Naive thymus-derived CD4-positive, alpha-beta T cell (primary cell): Measurements from ENCODE around the gene LOXHD1. TPM values are rescaled to one million over a fixed set of nuclear protein-coding genes. Genes with fewer than 3 reads are reported as not detected.

Source experiments
- ATAC-seq: fragments of 150-1000 bp; cut with Tn5 transposase; 2 replicates; pipeline ENCODE4 v1.10.0; 2021; ENCODE audit warnings: mild to moderate bottlenecking, moderate library complexity
- CTCF ChIA-PET: fragments of 350-600 bp; sonication (Branson Sonifier 250); formaldehyde crosslinking; loops from one replicate; lab custom pipeline; 2021; ENCODE audit warnings: antibody characterized with exemption; lab: Charles Lee
- POLR2A ChIA-PET: fragments of 350-600 bp; sonication (Branson Sonifier 250); formaldehyde crosslinking; loops from one replicate; lab custom pipeline; 2021; ENCODE audit warnings: antibody characterized with exemption, inconsistent platforms; lab: Charles Lee
- DNase-seq, 9 donors: peaks; one replicate each; pipeline versions ENCODE4 v3.0.0 to v3.0.0-alpha.2; 2020 to 2022; ENCODE audit warnings: mixed read lengths in 1 of 9
- H3K27ac ChIP-seq: one replicate; pipeline ENCODE4 v1.7.0; 2013; ENCODE audit warnings: mild to moderate bottlenecking, low read depth, low read length, moderate library complexity
- H3K27me3 ChIP-seq, 2 donors: one replicate each; pipeline ENCODE4 v1.7.0; 2013; ENCODE audit warnings: low read length in 2 of 2, mild to moderate bottlenecking in 2 of 2, moderate library complexity in 2 of 2; ENCODE audit not compliant: control insufficient read depth in 2 of 2, insufficient read depth in 2 of 2
- H3K36me3 ChIP-seq, 3 experiments: 1 replicate in 2 of 3; 2 replicates in 1 of 3; pipeline ENCODE4 v1.7.0; 2013; ENCODE audit warnings: low read length in 3 of 3, mild to moderate bottlenecking in 3 of 3, moderate library complexity in 1 of 3; ENCODE audit not compliant: insufficient read depth in 3 of 3, control insufficient read depth in 2 of 3
- H3K4me1 ChIP-seq, 2 donors: one replicate each; pipeline ENCODE4 v1.7.0; 2013; ENCODE audit warnings: low read length in 2 of 2, mild to moderate bottlenecking in 2 of 2, moderate library complexity in 1 of 2; ENCODE audit not compliant: control insufficient read depth in 2 of 2, insufficient read depth in 2 of 2
- H3K4me3 ChIP-seq: 2 replicates; pipeline ENCODE4 v1.7.0; 2013; ENCODE audit warnings: mild to moderate bottlenecking, low read length
- H3K9me3 ChIP-seq, 3 experiments: 1 replicate in 2 of 3; 2 replicates in 1 of 3; pipeline ENCODE4 v1.7.0; 2013; ENCODE audit warnings: low read length in 3 of 3; ENCODE audit not compliant: control insufficient read depth in 2 of 3
- H3K27ac Mint-ChIP-seq, 9 donors: one replicate each; pipeline ENCODE4 v1.8.0; 2020 to 2022; ENCODE audit warnings: mixed read lengths in 9 of 9, mild to moderate bottlenecking in 8 of 9, moderate library complexity in 5 of 9, inconsistent platforms in 2 of 9
- H3K27me3 Mint-ChIP-seq, 5 donors: one replicate each; pipeline ENCODE4 v1.8.0; 2021 to 2022; ENCODE audit warnings: mixed read lengths in 5 of 5, mild to moderate bottlenecking in 1 of 5
- H3K36me3 Mint-ChIP-seq, 5 donors: one replicate each; pipeline ENCODE4 v1.8.0; 2020 to 2022; ENCODE audit warnings: mixed read lengths in 5 of 5, mild to moderate bottlenecking in 3 of 5, inconsistent platforms in 1 of 5
- H3K4me1 Mint-ChIP-seq, 7 donors: one replicate each; pipeline ENCODE4 v1.8.0; 2020 to 2022; ENCODE audit warnings: mixed read lengths in 7 of 7, mild to moderate bottlenecking in 3 of 7, inconsistent platforms in 1 of 7
- H3K4me3 Mint-ChIP-seq, 10 donors: one replicate each; pipeline ENCODE4 v1.8.0; 2020 to 2022; ENCODE audit warnings: mild to moderate bottlenecking in 10 of 10, mixed read lengths in 10 of 10, moderate library complexity in 6 of 10, inconsistent platforms in 2 of 10
- H3K9me3 Mint-ChIP-seq, 11 donors: one replicate each; pipeline ENCODE4 v1.8.0; 2020 to 2022; ENCODE audit warnings: mixed read lengths in 11 of 11, mild to moderate bottlenecking in 4 of 11, inconsistent platforms in 1 of 11, moderate library complexity in 1 of 11
- intact Hi-C, 2 donors: fragments of 100-400 bp; cut with micrococcal nuclease; formaldehyde crosslinking; loops; one replicate each; pipeline ENCODE4 v1.15.1; 2023
- polyA plus RNA-seq, 2 donors: library from polyadenylated mRNA; unstranded; fragments of 300-500 nt; fragmentation: Illumina TruSeq; gene quantifications; one replicate each; pipeline ENCODE4 v1.2.3, GENCODE V29; 2021
- total RNA-seq, 6 experiments: library from RNA in 5 of 6; stranded (reverse) in 5 of 6; gene quantifications; 1 replicate in 5 of 6; 2 replicates in 1 of 6; pipeline ENCODE4 v1.2.3 and lab custom pipeline; 2021 to 2026

Gene LOXHD1
- total and polyA plus RNA-seq, 7 experiments from 2014 or later: 0.08 to 1.2 (median 0.23) TPM; not detected in 3

DNA sequence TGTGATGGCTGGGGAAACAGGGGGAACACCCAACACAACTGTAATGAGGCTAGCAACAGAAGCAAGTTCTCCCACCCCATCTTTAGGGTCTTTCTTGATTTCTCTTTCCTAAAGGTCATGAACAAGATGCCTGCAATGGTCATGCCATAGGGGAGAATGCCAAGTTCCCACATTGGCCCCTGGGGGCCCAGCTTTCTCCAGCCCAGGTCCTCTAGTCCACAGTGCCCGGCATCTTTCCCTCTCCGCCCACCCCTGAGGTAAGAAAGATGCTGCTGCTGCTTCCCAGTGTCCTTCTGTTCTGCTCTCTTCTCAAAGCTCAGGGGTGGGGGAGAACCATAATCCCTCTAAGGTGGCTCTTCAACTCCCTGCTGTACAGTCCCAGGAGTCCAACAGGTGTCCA is 78.0 kb downstream of the LOXHD1 start:
- H3K4me1 ChIP-seq: no peaks in the 10 kb centered on the region
- H3K27ac Mint-ChIP-seq: no peak overlapping the region
- H3K4me3 Mint-ChIP-seq: no peak overlapping the region
- ChIA-PET CTCF (no interaction called here), POLR2A (no interaction called here)
- H3K4me1 Mint-ChIP-seq: peaks cover 0 to 2% (median 0%) of the 10 kb centered on the region in 7 donors
- H3K27me3 ChIP-seq: no peaks in the 10 kb centered on the region
- peaks cover 8 to 37% (median 22%) of the 10 kb centered on the region in 11 donors for H3K9me3 Mint-ChIP-seq
- peaks cover 0 to 8% (median 0%) of the 10 kb centered on the region in 3 experiments for H3K9me3 ChIP-seq
- no peak for ATAC-seq
- no peak overlapping the region for H3K27ac ChIP-seq
- H3K4me3 ChIP-seq: no peak overlapping the region
- DNase-seq: no peak
- H3K27me3 Mint-ChIP-seq: peaks cover 8 to 37% (median 19%) of the 10 kb centered on the region in 5 donors
- intact Hi-C loops: no loop called here
- H3K36me3 ChIP-seq: no peaks in the 10 kb centered on the region
- peaks cover 0 to 14% (median 6%) of the 10 kb centered on the region in 5 donors for H3K36me3 Mint-ChIP-seq

- DNase-seq (no peak), ATAC-seq (no peak)
- H3K36me3 ChIP-seq: no peaks in the 10 kb centered on the region
- Mint-ChIP-seq H3K27me3 (peaks cover 3 to 37% (median 19%) of the 10 kb centered on the region in 5 donors), H3K9me3 (peaks cover 8 to 34% (median 20%) of the 10 kb centered on the region in 11 donors), H3K36me3 (peaks cover 0 to 14% (median 6%) of the 10 kb centered on the region in 5 donors), H3K27ac (no peak overlapping the region), H3K4me3 (no peak overlapping the region), H3K4me1 (peaks cover 0 to 2% (median 0%) of the 10 kb centered on the region in 7 donors)
- H3K4me3 ChIP-seq: no peak overlapping the region
- POLR2A ChIA-PET: no interaction called here
- intact Hi-C loops: no loop called here
- CTCF ChIA-PET: no interaction called here
- H3K4me1 ChIP-seq: no peaks in the 10 kb centered on the region
- H3K27me3 ChIP-seq: no peaks in the 10 kb centered on the region
- peaks cover 0 to 8% (median 0%) of the 10 kb centered on the region in 3 experiments for H3K9me3 ChIP-seq
- H3K27ac ChIP-seq: no peak overlapping the region
These were observed 79.5 kb downstream of the LOXHD1 start for GRCh38 chr18:46577546-46577945.

GRCh38 chr18:46575851-46576250 is 81.2 kb downstream of the LOXHD1 start:
- Histone ChIP-seq H3K4me3 (no peak overlapping the region), H3K4me1 (no peaks in the 10 kb centered on the region), H3K36me3 (no peaks in the 10 kb centered on the region), H3K27ac (no peak overlapping the region), H3K27me3 (no peaks in the 10 kb centered on the region), H3K9me3 (peaks cover 0 to 3% (median 0%) of the 10 kb centered on the region in 3 experiments)
- Mint-ChIP-seq H3K9me3 (peaks cover 3 to 21% (median 9%) of the 10 kb centered on the region in 11 donors), H3K36me3 (peaks cover 0 to 7% (median 3%) of the 10 kb centered on the region in 5 donors), H3K27me3 (peaks cover 0 to 26% (median 17%) of the 10 kb centered on the region in 5 donors), H3K27ac (no peak overlapping the region), H3K4me3 (no peak overlapping the region), H3K4me1 (peaks cover 0 to 2% (median 0%) of the 10 kb centered on the region in 7 donors)
- ChIA-PET CTCF (no interaction called here), POLR2A (no interaction called here)
- no peak for ATAC-seq
- DNase-seq: no peak
- intact Hi-C loops: no loop called here

- Histone ChIP-seq H3K4me3 (no peak overlapping the region), H3K4me1 (no peaks in the 10 kb centered on the region), H3K36me3 (no peaks in the 10 kb centered on the region), H3K27ac (no peak overlapping the region), H3K9me3 (no peaks in the 10 kb centered on the region), H3K27me3 (no peaks in the 10 kb centered on the region)
- Mint-ChIP-seq H3K27ac (peak overlapping the region in 1 of 9 donors; percentile 68), H3K4me3 (no peak overlapping the region), H3K9me3 (peaks cover 0 to 11% (median 2%) of the 10 kb centered on the region in 11 donors), H3K4me1 (peaks cover 0 to 2% (median 0%) of the 10 kb centered on the region in 7 donors), H3K27me3 (peaks cover 0 to 18% (median 10%) of the 10 kb centered on the region in 5 donors), H3K36me3 (peaks cover 0 to 1% (median 0%) of the 10 kb centered on the region in 5 donors)
- POLR2A ChIA-PET: no interaction called here
- CTCF ChIA-PET: no interaction called here
- intact Hi-C loops: no loop called here
- ATAC-seq (peak; percentile 41), DNase-seq (no peak)
These were observed 82.3 kb downstream of the LOXHD1 start for GRCh38 chr18:46574743-46575115.

DNA sequence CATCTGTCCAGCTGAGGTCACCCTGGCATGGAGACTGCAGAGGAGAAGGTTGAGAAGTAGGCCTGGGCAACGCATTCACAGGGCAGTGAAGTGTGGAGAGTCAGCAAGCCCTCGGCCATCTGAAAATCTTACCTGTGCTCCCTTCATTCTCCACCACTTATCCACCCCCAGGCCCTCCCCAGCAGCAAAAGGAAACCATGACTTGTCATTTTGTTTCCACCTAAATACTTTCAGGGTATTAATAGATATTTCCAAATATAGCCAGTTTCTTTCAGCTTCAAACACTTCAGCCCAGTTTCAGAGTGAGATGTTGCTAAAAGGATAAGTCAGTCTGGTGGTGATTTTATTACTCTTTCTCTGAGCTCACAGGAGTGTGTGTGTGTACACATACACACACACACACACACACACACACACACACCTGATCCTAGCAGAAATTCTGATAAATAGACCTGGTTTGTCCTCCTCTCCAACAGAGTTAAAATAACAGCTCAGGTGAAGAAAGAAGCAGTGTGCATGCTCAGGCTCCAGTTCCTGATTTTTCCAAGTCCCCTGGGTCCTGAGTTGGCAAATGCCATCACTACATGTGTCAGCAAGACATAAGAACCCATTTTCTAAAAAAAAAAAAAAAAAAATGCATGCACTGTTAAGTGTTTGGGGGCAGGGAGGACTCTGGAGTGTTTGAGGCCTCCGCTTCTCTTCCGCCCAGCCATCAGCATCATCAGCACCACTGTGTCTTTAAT is 82.8 kb downstream of the LOXHD1 start:
- no peaks in the 10 kb centered on the region for H3K36me3 ChIP-seq
- ATAC-seq (no peak), DNase-seq (no peak)
- Mint-ChIP-seq H3K9me3 (peaks cover 0 to 5% (median 0%) of the 10 kb centered on the region in 11 donors), H3K4me1 (peaks cover 0 to 5% (median 0%) of the 10 kb centered on the region in 7 donors), H3K36me3 (no peaks in the 10 kb centered on the region), H3K27ac (peak overlapping the region in 1 of 9 donors; percentile 68), H3K4me3 (no peak overlapping the region), H3K27me3 (peaks cover 0 to 18% (median 6%) of the 10 kb centered on the region in 5 donors)
- POLR2A ChIA-PET: no interaction called here
- H3K4me1 ChIP-seq: no peaks in the 10 kb centered on the region
- no peaks in the 10 kb centered on the region for H3K27me3 ChIP-seq
- no peak overlapping the region for H3K4me3 ChIP-seq
- no peaks in the 10 kb centered on the region for H3K9me3 ChIP-seq
- CTCF ChIA-PET: no interaction called here
- intact Hi-C loops: no loop called here
- no peak overlapping the region for H3K27ac ChIP-seq

DNA sequence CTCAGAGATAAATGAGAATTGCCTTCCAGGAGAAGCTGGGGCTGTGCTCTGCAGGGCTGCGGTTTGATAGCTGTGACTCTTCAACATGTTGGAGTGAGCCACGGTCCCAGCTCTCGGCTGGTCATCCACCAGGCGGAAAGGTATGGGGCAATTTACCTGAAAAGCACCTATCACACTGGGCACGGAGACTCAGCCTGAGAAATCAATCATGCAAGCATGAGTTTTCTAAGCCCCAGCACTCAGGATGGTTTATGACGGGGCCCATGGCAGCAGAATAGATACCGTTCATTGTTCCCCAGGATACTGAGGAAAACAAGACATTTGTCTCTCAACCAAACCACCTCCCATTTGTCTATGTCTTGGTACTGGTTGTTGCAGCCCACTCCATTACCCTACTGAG is 83.9 kb downstream of the LOXHD1 start:
- POLR2A ChIA-PET: no interaction called here
- H3K27ac Mint-ChIP-seq: no peak overlapping the region
- intact Hi-C loops: no loop called here
- CTCF ChIA-PET: no interaction called here
- Histone ChIP-seq H3K27me3 (no peaks in the 10 kb centered on the region), H3K4me3 (no peak overlapping the region), H3K36me3 (no peaks in the 10 kb centered on the region), H3K27ac (no peak overlapping the region), H3K9me3 (no peaks in the 10 kb centered on the region), H3K4me1 (no peaks in the 10 kb centered on the region)
- H3K9me3 Mint-ChIP-seq: peaks cover 0 to 3% (median 0%) of the 10 kb centered on the region in 11 donors
- DNase-seq (no peak), ATAC-seq (no peak)
- H3K27me3 Mint-ChIP-seq: peaks cover 0 to 10% (median 4%) of the 10 kb centered on the region in 5 donors
- H3K36me3 Mint-ChIP-seq: no peaks in the 10 kb centered on the region
- H3K4me3 Mint-ChIP-seq: no peak overlapping the region
- H3K4me1 Mint-ChIP-seq: peaks cover 0 to 5% (median 0%) of the 10 kb centered on the region in 7 donors
